SK-N-SH (cell line): ENCODE results near the gene LYZL2.

Experiments used
- CTCF ChIP-seq: fragments of 200-600 bp; sonication (generic); IDR thresholded peaks from 2 replicates; pipeline ENCODE4 v1.6.1; 2017; ENCODE audit warnings: antibody characterized with exemption, mild to moderate bottlenecking, moderate library complexity
- GATA2 ChIP-seq: sonication (generic); formaldehyde crosslinking; IDR thresholded peaks from 2 replicates; pipeline ENCODE4 v1.5.0; 2020; ENCODE audit warnings: mild to moderate bottlenecking, missing genetic modification reagents
- MAX ChIP-seq: IDR thresholded peaks from 2 replicates; pipeline ENCODE4 v1.4.0; 2012; ENCODE audit warnings: low read depth
- POLR2AphosphoS5 ChIP-seq: IDR thresholded peaks from 2 replicates; pipeline ENCODE4 v1.6.1; 2012; ENCODE audit warnings: low read depth, low read length
- SMC3 ChIP-seq: IDR thresholded peaks from 2 replicates; pipeline ENCODE4 v1.6.1; 2012; ENCODE audit warnings: low read depth, low read length, improper control_type of control experiment

- TF ChIP-seq POLR2AphosphoS5 (no peak), MAX (no peak), SMC3 (no peak), CTCF (no peak), GATA2 (CRISPR knock-in tag) (no peak)
Observed at GRCh38 chr10:30630571-30630970, 1.0 kb upstream of the LYZL2 start.
